Astrocyte (in vitro differentiated cells and primary cell): Measurements from ENCODE around the gene BRMS1L. TPM values are rescaled to one million over a fixed set of nuclear protein-coding genes. Genes with fewer than 3 reads are reported as not detected.
"Not testable (repeated sequence)": the region's sequence is repeated elsewhere in the genome, so short reads cannot be mapped to it uniquely, and the experiment has no call there.

Source experiments
- DNase-seq: peaks from one replicate; pipeline ENCODE4 v3.0.0-alpha.2; 2010; ENCODE audit warnings: low read depth
- FAIRE-seq: peaks from 2 replicates; lab custom pipeline; 2011; peaks lifted over from hg19 to GRCh38; lab: Jason Lieb, UNC
- H2AFZ ChIP-seq: 2 replicates; pipeline ENCODE4 v1.6.0; 2012; ENCODE audit warnings: low read depth, low read length, inconsistent platforms
- H3K27ac ChIP-seq: 2 replicates; pipeline ENCODE4 v1.5.1; 2011; ENCODE audit warnings: low read depth, low read length, inconsistent platforms
- H3K27me3 ChIP-seq: 2 replicates; pipeline ENCODE4 v1.6.0; 2011; ENCODE audit warnings: low read length, inconsistent platforms; ENCODE audit not compliant: insufficient read depth
- H3K36me3 ChIP-seq: 2 replicates; pipeline ENCODE4 v1.5.1; 2011; ENCODE audit warnings: low read length, inconsistent platforms; ENCODE audit not compliant: insufficient read depth
- H3K4me1 ChIP-seq: 2 replicates; pipeline ENCODE4 v1.5.1; 2011; ENCODE audit warnings: low read length, inconsistent platforms; ENCODE audit not compliant: insufficient read depth
- H3K4me2 ChIP-seq: 2 replicates; pipeline ENCODE4 v1.6.0; 2012; ENCODE audit warnings: low read length, inconsistent platforms
- H3K4me3 ChIP-seq: 2 replicates; pipeline ENCODE4 v1.5.1; 2011; ENCODE audit warnings: low read depth, mild to moderate bottlenecking, low read length, inconsistent platforms; ENCODE audit not compliant: insufficient read depth
- H3K79me2 ChIP-seq: 2 replicates; pipeline ENCODE4 v1.6.0; 2012; ENCODE audit warnings: mild to moderate bottlenecking, low read length, inconsistent platforms; ENCODE audit not compliant: insufficient read depth
- H3K9ac ChIP-seq: 2 replicates; pipeline ENCODE4 v1.6.0; 2012; ENCODE audit warnings: mild to moderate bottlenecking, low read length, inconsistent platforms
- H3K9me3 ChIP-seq: 2 replicates; pipeline ENCODE4 v1.5.1; 2012; ENCODE audit warnings: low read depth, mild to moderate bottlenecking, low read length, inconsistent platforms; ENCODE audit not compliant: insufficient read depth
- H4K20me1 ChIP-seq: 2 replicates; pipeline ENCODE4 v1.6.0; 2012; ENCODE audit warnings: low read length, inconsistent platforms; ENCODE audit not compliant: insufficient read depth
- H3K27ac Mint-ChIP-seq: one replicate; pipeline ENCODE4 v1.8.0; 2021; ENCODE audit warnings: mild to moderate bottlenecking, mixed read lengths; ENCODE audit not compliant: unreplicated experiment
- H3K27me3 Mint-ChIP-seq: one replicate; pipeline ENCODE4 v1.8.0; 2021; ENCODE audit warnings: low read depth, mixed read lengths; ENCODE audit not compliant: unreplicated experiment
- H3K36me3 Mint-ChIP-seq: one replicate; pipeline ENCODE4 v1.8.0; 2021; ENCODE audit warnings: low read depth, mixed read lengths; ENCODE audit not compliant: unreplicated experiment
- H3K4me1 Mint-ChIP-seq: one replicate; pipeline ENCODE4 v1.8.0; 2021; ENCODE audit warnings: low read depth, mixed read lengths; ENCODE audit not compliant: unreplicated experiment
- H3K4me3 Mint-ChIP-seq: one replicate; pipeline ENCODE4 v1.8.0; 2021; ENCODE audit warnings: mild to moderate bottlenecking, moderate library complexity, mixed read lengths; ENCODE audit not compliant: unreplicated experiment
- H3K9me3 Mint-ChIP-seq: one replicate; pipeline ENCODE4 v1.8.0; 2021; ENCODE audit warnings: mild to moderate bottlenecking, mixed read lengths; ENCODE audit not compliant: unreplicated experiment
- EZH2 ChIP-seq: IDR thresholded peaks from 2 replicates; pipeline ENCODE4 v1.6.1; 2012; ENCODE audit warnings: mild to moderate bottlenecking, low read length, inconsistent platforms; ENCODE audit not compliant: insufficient read depth
- total RNA-seq: library from RNA; stranded (reverse); gene quantifications from 2 replicates; pipeline ENCODE4 v1.2.1, GENCODE V29; 2021
- TF ChIP-seq, protein P1 (sequence below): IDR thresholded peaks from 2 replicates; pipeline ENCODE4 v1.5.1; 2011; ENCODE audit warnings: low read depth, mild to moderate bottlenecking, inconsistent platforms, low read length, moderate library complexity; ENCODE audit not compliant: insufficient read depth

Gene BRMS1L
- total RNA-seq, 1 donor from 2014 or later: 12.0 TPM

- H3K9me3 Mint-ChIP-seq, H3K9me3 ChIP-seq, H3K4me1 Mint-ChIP-seq, H3K27me3 Mint-ChIP-seq, H3K27me3 ChIP-seq, H3K36me3 Mint-ChIP-seq, H3K36me3 ChIP-seq, H3K4me1 ChIP-seq: not testable (repeated sequence)
- Mint-ChIP-seq H3K27ac (peak within 1 kb of the TSS; percentile 86), H3K4me3 (peak within 1 kb of the TSS; percentile 93)
- peak within 1 kb of the TSS; percentile 73 for H3K4me3 ChIP-seq
- peak within 1 kb of the TSS; percentile 75 for H3K27ac ChIP-seq
- H3K4me2 ChIP-seq: peak within 1 kb of the TSS; percentile 89
- H3K79me2 ChIP-seq: peaks cover 32% of the 10 kb centered on the region
- TF ChIP-seq, protein P1, sequence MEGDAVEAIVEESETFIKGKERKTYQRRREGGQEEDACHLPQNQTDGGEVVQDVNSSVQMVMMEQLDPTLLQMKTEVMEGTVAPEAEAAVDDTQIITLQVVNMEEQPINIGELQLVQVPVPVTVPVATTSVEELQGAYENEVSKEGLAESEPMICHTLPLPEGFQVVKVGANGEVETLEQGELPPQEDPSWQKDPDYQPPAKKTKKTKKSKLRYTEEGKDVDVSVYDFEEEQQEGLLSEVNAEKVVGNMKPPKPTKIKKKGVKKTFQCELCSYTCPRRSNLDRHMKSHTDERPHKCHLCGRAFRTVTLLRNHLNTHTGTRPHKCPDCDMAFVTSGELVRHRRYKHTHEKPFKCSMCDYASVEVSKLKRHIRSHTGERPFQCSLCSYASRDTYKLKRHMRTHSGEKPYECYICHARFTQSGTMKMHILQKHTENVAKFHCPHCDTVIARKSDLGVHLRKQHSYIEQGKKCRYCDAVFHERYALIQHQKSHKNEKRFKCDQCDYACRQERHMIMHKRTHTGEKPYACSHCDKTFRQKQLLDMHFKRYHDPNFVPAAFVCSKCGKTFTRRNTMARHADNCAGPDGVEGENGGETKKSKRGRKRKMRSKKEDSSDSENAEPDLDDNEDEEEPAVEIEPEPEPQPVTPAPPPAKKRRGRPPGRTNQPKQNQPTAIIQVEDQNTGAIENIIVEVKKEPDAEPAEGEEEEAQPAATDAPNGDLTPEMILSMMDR: peak; percentile 26
- H3K9ac ChIP-seq: peak within 1 kb of the TSS; percentile 90
- FAIRE-seq (peak; percentile 79), DNase-seq (peak; percentile 97)
- H2AFZ ChIP-seq: peak within 1 kb of the TSS; percentile 92
- peaks cover 21% of the 10 kb centered on the region for H4K20me1 ChIP-seq
Measured at GRCh38 chr14:35808638-35809563, 17.2 kb upstream of the BRMS1L start, which contains the start of gene RALGAPA1. Gene RALGAPA1, minus strand, starts transcription at chr14:35809295. Its CDS starts 460 bp downstream, at chr14:35808835.

DNA sequence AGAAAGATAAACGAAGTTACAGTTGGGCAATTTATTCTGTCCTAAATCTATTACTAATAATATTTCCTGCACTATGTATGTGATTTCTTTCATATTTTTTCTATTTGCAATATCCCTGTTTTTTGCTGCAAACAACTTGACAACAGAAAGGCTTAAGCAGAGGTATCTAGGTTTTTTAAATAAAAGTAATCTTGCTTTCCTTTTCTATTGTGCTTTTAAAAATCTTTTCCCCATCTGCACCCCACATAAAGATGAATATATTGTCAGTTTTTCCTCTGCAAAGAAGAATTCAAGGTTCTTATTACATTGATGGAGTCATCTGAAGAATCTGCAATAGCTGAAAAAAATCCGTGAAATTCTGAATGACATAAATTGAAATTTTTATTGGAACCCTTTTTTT is 16.5 kb upstream of the BRMS1L start:
- Mint-ChIP-seq H3K9me3 (no peaks in the 10 kb centered on the region), H3K27ac (peak overlapping the region; percentile 86), H3K4me1 (peaks cover 5% of the 10 kb centered on the region), H3K36me3 (no peaks in the 10 kb centered on the region), H3K27me3 (no peaks in the 10 kb centered on the region), H3K4me3 (peak overlapping the region; percentile 80)
- H3K9ac ChIP-seq: no peak overlapping the region
- H3K27ac ChIP-seq: no peak overlapping the region
- H4K20me1 ChIP-seq: peaks cover 20% of the 10 kb centered on the region
- peaks cover 5% of the 10 kb centered on the region for H3K4me1 ChIP-seq
- no peak overlapping the region for H3K4me3 ChIP-seq
- no peak overlapping the region for H2AFZ ChIP-seq
- H3K4me2 ChIP-seq: no peak overlapping the region
- H3K36me3 ChIP-seq: no peaks in the 10 kb centered on the region
- FAIRE-seq: no peak
- no peaks in the 10 kb centered on the region for H3K27me3 ChIP-seq
- peaks cover 30% of the 10 kb centered on the region for H3K79me2 ChIP-seq
- H3K9me3 ChIP-seq: no peaks in the 10 kb centered on the region
- DNase-seq: no peak
- TF ChIP-seq EZH2: no peak
- TF ChIP-seq, protein P1: no peak

GRCh38 chr14:35810963-35811362 is 15.2 kb upstream of the BRMS1L start:
- H3K4me1 Mint-ChIP-seq: peaks cover 5% of the 10 kb centered on the region
- no peak for DNase-seq
- no peak overlapping the region for H3K27ac ChIP-seq

More at GRCh38 chr14:35810963-35811362, 15.2 kb upstream of the BRMS1L start:
- Mint-ChIP-seq H3K36me3 (no peaks in the 10 kb centered on the region), H3K4me3 (no peak overlapping the region), H3K27ac (no peak overlapping the region), H3K27me3 (no peaks in the 10 kb centered on the region), H3K9me3 (no peaks in the 10 kb centered on the region)
- no peak overlapping the region for H3K4me3 ChIP-seq
- no peak overlapping the region for H3K4me2 ChIP-seq
- H3K9me3 ChIP-seq: no peaks in the 10 kb centered on the region
- H4K20me1 ChIP-seq: peaks cover 14% of the 10 kb centered on the region
- H2AFZ ChIP-seq: no peak overlapping the region
- no peak for FAIRE-seq
- no peak for TF ChIP-seq EZH2
- TF ChIP-seq, protein P1: no peak
- no peak overlapping the region for H3K9ac ChIP-seq
- peaks cover 5% of the 10 kb centered on the region for H3K4me1 ChIP-seq
- H3K27me3 ChIP-seq: no peaks in the 10 kb centered on the region
- H3K79me2 ChIP-seq: peaks cover 21% of the 10 kb centered on the region
- H3K36me3 ChIP-seq: no peaks in the 10 kb centered on the region
